Ovary (tissue), 9 donors: ENCODE data around the gene AFM. TPM values are rescaled to one million over a fixed set of nuclear protein-coding genes. Genes with fewer than 3 reads are reported as not detected.

ENCODE experiments used
- DNase-seq, 5 donors: peaks; one replicate each; pipeline ENCODE4 v3.0.0-alpha.2; 2019 to 2020
- H3K27ac ChIP-seq, 2 donors: fragments of 200-600 bp; one replicate each; pipeline versions ENCODE4 v1.5.1 to v1.8.0; 2019 to 2022
- H3K27me3 ChIP-seq: fragments of 200-600 bp; one replicate; pipeline ENCODE4 v1.8.0; 2022
- H3K36me3 ChIP-seq: fragments of 200-600 bp; sonication (generic); one replicate; pipeline ENCODE4 v1.5.1; 2019
- H3K4me1 ChIP-seq: one replicate; pipeline ENCODE4 v1.8.1; 2013; ENCODE audit warnings: mild to moderate bottlenecking, moderate library complexity; ENCODE audit not compliant: insufficient read depth
- H3K4me3 ChIP-seq: fragments of 200-600 bp; sonication (generic); one replicate; pipeline ENCODE4 v1.5.1; 2017
- H3K9me3 ChIP-seq, 2 donors: fragments of 200-600 bp in 1 of 2; sonication (generic) in 1 of 2; one replicate each; pipeline versions ENCODE4 v1.5.1 to v1.8.1; 2013 to 2019; ENCODE audit warnings: mild to moderate bottlenecking in 1 of 2, moderate library complexity in 1 of 2
- EP300 ChIP-seq: sonication (generic); formaldehyde crosslinking; IDR thresholded peaks from one replicate; pipeline ENCODE4 v1.6.1; 2017; ENCODE audit warnings: antibody characterized with exemption
- POLR2A ChIP-seq: fragments of 450-650 bp; IDR thresholded peaks from one replicate; pipeline ENCODE4 v1.6.1; 2017; ENCODE audit warnings: antibody characterized with exemption, mild to moderate bottlenecking, moderate library complexity
- WGBS, 3 donors: extraction: QIAGEN DNeasy Blood & Tissue Kit in 1 of 3; methylation state at CpG; one replicate each; pipeline versions ENCODE4 v1.1.5 to v1.1.7; 2013 to 2017; 5-methylcytosine and 5-hydroxymethylcytosine counted together
- intact Hi-C, 4 donors: fragments of 100-400 bp; cut with DNase I; formaldehyde crosslinking; loops; one replicate each; pipeline versions ENCODE4 v1.11.0 to v1.15.1; 2022 to 2023
- polyA plus RNA-seq, 2 donors: library from polyadenylated mRNA; stranded (reverse); fragments of 200-250 nt in 1 of 2; fragments of 350-450 nt in 1 of 2; fragmentation: Illumina TruSeq in 1 of 2; extraction: RNeasy Lipid Tissue Mini Kit (QIAGEN cat#74804) in 1 of 2; gene quantifications; one replicate each; pipeline ENCODE4 v1.2.3, GENCODE V29; 2013 to 2014
- total RNA-seq, 7 donors: library from RNA; depleted of rRNA in 2 of 7; stranded (reverse); fragments of >200 nt in 2 of 7; fragmentation: NEBNext Ultra II Directional in 3 of 7; extraction: Animal tissue kit (Norgen Biotek cat#: 25700) in 3 of 7; gene quantifications; one replicate each; pipeline versions ENCODE4 v1.1.0 to v1.2.4, GENCODE V29; 2016 to 2023
- TF ChIP-seq, protein P1 (sequence below), 3 donors: fragments of 450-650 bp in 2 of 3; fragments of 200-600 bp in 1 of 3; IDR thresholded peaks; one replicate each; pipeline versions ENCODE4 v1.5.1 to v1.8.0; 2016 to 2022; ENCODE audit warnings: antibody characterized with exemption in 3 of 3, mild to moderate bottlenecking in 1 of 3
- donor health status: DM: no; HTN: no; CAD: no; lungs with moderate emphysema.
- donor health status: DM: no; HTN: no; CAD: no.
- donor health status: Bipolar disorder and iron deficiency.
- donor health status: DM: yes; HTN: yes; CAD: no.
- donor health status: DM: no; HTN: no; CAD: no.
- donor health status: DM: yes; HTN: yes; CAD: no.

The AFM gene
- total and polyA plus RNA-seq, 9 donors, result 0.15 TPM; not detected in 8

DNA sequence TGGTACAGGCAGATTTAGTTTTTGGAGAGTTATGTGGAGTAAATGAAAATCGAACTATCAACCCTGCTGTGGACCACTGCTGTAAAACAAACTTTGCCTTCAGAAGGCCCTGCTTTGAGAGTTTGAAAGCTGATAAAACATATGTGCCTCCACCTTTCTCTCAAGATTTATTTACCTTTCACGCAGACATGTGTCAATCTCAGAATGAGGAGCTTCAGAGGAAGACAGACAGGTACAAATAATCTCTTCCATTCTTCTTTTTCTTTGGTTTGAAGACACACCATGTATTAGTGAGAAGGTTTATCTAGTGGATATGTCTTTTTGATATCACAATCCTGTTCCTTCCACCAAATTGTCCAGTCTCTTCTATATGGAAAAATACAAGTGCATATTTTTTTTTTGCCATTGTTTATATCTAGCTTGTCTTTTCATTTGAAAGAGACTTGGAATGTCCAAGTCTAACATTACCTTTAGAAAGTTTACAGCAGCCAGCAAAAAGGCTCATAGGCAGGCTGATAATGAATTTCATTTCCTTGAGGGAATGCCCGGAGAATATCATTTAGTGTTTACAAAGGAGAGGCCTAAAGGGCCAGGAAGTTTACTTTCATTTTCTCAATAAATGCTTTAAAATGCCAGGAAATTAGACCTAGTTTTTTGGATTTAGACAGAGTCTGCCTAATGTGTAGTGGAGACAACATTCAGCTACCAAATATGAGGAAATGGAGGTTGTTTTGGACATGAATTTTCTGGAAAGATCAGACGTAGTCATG lies 18.6 kb downstream of the AFM start:
- no peak for DNase-seq
- H3K4me3 ChIP-seq, result no peak overlapping the region
- no peaks in the 10 kb centered on the region for H3K9me3 ChIP-seq
- H3K36me3 ChIP-seq, result no peaks in the 10 kb centered on the region
- WGBS, 3 donors, result 57 to 59% (median 58%) methylated on average over 4 of the region's 4 CpGs
- no peak overlapping the region for H3K27ac ChIP-seq
- intact Hi-C loops, result no loop called here
- no peaks in the 10 kb centered on the region for H3K4me1 ChIP-seq
- no peaks in the 10 kb centered on the region for H3K27me3 ChIP-seq
- no peak for TF ChIP-seq EP300
- TF ChIP-seq POLR2A, result no peak
- TF ChIP-seq, protein P1, sequence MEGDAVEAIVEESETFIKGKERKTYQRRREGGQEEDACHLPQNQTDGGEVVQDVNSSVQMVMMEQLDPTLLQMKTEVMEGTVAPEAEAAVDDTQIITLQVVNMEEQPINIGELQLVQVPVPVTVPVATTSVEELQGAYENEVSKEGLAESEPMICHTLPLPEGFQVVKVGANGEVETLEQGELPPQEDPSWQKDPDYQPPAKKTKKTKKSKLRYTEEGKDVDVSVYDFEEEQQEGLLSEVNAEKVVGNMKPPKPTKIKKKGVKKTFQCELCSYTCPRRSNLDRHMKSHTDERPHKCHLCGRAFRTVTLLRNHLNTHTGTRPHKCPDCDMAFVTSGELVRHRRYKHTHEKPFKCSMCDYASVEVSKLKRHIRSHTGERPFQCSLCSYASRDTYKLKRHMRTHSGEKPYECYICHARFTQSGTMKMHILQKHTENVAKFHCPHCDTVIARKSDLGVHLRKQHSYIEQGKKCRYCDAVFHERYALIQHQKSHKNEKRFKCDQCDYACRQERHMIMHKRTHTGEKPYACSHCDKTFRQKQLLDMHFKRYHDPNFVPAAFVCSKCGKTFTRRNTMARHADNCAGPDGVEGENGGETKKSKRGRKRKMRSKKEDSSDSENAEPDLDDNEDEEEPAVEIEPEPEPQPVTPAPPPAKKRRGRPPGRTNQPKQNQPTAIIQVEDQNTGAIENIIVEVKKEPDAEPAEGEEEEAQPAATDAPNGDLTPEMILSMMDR (IDR thresholded peaks at IDR 0.05), result no peak

DNA sequence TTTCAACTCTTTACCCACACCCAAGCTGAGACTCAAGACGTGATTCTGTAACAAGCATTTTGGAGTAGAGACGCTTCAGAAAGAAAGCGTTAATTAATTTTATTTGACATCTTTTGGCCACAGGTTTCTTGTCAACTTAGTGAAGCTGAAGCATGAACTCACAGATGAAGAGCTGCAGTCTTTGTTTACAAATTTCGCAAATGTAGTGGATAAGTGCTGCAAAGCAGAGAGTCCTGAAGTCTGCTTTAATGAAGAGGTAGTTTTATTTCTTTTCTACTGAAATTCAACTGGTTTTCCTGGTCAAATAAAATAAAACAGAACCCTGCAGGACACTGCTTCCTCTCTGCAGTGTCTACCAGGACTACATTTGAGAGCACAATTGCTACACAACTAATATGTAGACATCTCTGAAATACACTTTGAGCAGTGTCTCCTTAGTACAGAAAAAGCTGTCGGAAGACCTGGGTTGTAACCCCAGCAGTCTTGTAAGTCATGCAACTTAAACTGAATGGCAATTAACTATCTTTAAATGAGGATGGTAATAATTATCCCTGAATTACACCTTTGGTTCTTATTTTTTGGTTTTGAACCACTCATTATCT lies 20.2 kb downstream of the AFM start:
- no peaks in the 10 kb centered on the region for H3K9me3 ChIP-seq
- no peak overlapping the region for H3K27ac ChIP-seq
- intact Hi-C loops, result no loop called here
- DNase-seq, result no peak
- TF ChIP-seq EP300 (no peak), POLR2A (no peak)
- TF ChIP-seq, protein P1 (IDR thresholded peaks at IDR 0.05), result no peak
- no peaks in the 10 kb centered on the region for H3K27me3 ChIP-seq
- H3K36me3 ChIP-seq, result no peaks in the 10 kb centered on the region
- 35 to 57% (median 42%) methylated on average over 5 of the region's 5 CpGs for WGBS, 3 donors
- no peaks in the 10 kb centered on the region for H3K4me1 ChIP-seq
- H3K4me3 ChIP-seq, result no peak overlapping the region

DNA sequence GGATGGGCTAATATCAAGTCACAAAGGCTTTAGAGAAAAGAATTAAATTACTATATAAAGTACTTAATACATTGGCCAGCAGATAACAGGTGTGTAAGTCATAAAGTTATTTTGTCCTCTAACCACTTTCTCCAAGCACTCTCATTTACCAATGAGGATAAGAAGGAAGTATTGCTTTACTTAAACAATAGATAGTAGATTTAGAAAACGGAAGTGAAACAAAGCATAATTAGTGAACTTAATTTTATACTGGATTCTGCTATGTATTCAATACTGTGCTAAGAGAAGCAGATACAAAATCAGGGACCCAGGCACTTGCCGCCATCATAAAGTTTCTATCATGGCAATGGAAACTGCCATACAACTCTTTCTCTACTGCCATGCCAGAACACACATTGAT lies 24.0 kb downstream of the AFM start:
- intact Hi-C loops, result no loop called here
- Histone ChIP-seq H3K4me1 (no peaks in the 10 kb centered on the region), H3K9me3 (no peaks in the 10 kb centered on the region), H3K4me3 (no peak overlapping the region), H3K27me3 (no peaks in the 10 kb centered on the region), H3K27ac (no peak overlapping the region), H3K36me3 (no peaks in the 10 kb centered on the region)
- TF ChIP-seq, protein P1 (IDR thresholded peaks at IDR 0.05), result no peak
- TF ChIP-seq POLR2A, result no peak
- TF ChIP-seq EP300, result no peak
- DNase-seq, result no peak
- WGBS, 3 donors, result 90 to 93% (median 90%) methylated on average over 2 of the region's 2 CpGs

DNA sequence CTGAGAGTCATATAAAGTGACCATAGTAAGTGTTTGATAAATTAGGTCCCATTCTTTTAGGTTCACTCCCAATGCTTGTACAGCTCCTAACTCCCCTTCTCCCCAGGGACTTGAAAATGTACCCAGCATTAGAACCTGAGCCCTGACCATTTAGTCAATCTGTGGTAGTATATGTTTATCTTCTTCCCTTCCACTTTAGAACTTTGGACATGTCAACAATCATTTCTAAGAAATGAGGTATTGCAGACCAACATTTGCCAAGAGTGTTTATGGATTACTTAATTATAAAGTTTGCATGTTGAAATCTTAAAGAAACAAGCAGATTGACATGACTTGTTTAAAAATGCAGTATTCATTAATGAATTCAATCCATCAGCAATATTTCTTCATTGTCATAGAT lies 26.0 kb downstream of the AFM start:
- Histone ChIP-seq H3K27ac (no peak overlapping the region), H3K4me3 (no peak overlapping the region), H3K4me1 (no peaks in the 10 kb centered on the region), H3K36me3 (no peaks in the 10 kb centered on the region), H3K27me3 (no peaks in the 10 kb centered on the region), H3K9me3 (no peaks in the 10 kb centered on the region)
- TF ChIP-seq EP300 (no peak), POLR2A (no peak)
- intact Hi-C loops, result no loop called here
- DNase-seq, result no peak

DNA sequence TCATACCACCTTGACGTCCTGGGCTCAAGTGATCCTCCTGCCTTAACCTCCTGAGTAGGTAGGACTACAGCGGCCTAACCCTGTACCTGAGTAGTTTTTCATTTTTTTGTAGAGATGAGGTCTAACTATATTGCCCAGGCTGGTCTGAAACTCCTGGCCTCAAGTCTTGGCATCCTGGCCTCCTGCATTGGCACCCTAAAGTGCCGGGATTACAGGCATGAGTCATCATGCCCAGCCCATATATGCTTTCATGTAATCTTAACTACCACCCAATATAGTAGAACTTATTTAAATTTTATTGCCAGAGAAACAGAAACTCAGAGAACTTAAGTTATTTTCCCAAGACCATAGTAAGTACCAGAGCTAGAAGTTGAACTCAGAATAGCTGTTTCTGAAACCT lies 27.1 kb downstream of the AFM start:
- no peak overlapping the region for H3K27ac ChIP-seq
- DNase-seq, result no peak
- H3K4me3 ChIP-seq, result no peak overlapping the region
- 88 to 94% (median 92%) methylated on average over 3 of the region's 3 CpGs for WGBS, 3 donors
- TF ChIP-seq, protein P1 (IDR thresholded peaks at IDR 0.05), result no peak
- no peak for TF ChIP-seq EP300
- TF ChIP-seq POLR2A, result no peak
- no peaks in the 10 kb centered on the region for H3K27me3 ChIP-seq
- no peaks in the 10 kb centered on the region for H3K36me3 ChIP-seq
- H3K4me1 ChIP-seq, result no peaks in the 10 kb centered on the region
- H3K9me3 ChIP-seq, result no peaks in the 10 kb centered on the region
- intact Hi-C loops, result no loop called here
